ENCODE data around the gene UAP1L1. TPM values are rescaled to one million over a fixed set of nuclear protein-coding genes. Genes with fewer than 3 reads are reported as not detected.

The UAP1L1 gene
- total RNA-seq, 2 donors from 2014 or later, result 15.2 to 20.5 TPM

- DNase-seq (ENCODE audit: low spot score), result no peak
- intact Hi-C loops (cut with DNase I), result no loop called here
These were observed 5.6 kb downstream of the UAP1L1 start for GRCh38 chr9:137082925-137083290.

- peak; percentile 95 for DNase-seq (ENCODE audit: low spot score)
- intact Hi-C loops (cut with DNase I), result no loop called here
These were observed 6.2 kb downstream of the UAP1L1 start for GRCh38 chr9:137083394-137084004.

DNA sequence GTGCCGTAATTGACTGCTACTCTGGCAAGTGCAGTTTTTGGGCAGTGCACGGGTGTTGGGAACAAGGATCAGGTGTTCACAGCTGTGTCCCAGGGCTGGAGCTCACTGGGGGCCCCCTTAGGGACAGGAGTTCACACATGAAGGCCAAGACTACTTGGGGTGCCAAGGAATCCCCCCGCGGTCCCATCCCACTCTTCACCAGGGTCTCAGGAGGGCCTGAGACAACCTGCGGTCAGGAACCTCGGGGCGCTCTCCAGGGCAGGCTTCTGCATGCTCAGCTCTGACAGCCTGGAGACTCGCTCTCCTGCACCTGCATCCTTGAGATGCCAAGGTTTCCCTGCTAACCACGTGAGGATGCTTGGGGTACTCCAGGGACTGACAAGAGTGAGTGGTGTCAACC is 7.2 kb downstream of the UAP1L1 start:
- intact Hi-C loops (cut with DNase I), result no loop called here
- DNase-seq (ENCODE audit: low spot score), result no peak

GRCh38 chr9:137085920-137086530 is 8.7 kb downstream of the UAP1L1 start:
- intact Hi-C loops (cut with DNase I), result no loop called here
- DNase-seq (ENCODE audit: low spot score), result peak; percentile 91

DNA sequence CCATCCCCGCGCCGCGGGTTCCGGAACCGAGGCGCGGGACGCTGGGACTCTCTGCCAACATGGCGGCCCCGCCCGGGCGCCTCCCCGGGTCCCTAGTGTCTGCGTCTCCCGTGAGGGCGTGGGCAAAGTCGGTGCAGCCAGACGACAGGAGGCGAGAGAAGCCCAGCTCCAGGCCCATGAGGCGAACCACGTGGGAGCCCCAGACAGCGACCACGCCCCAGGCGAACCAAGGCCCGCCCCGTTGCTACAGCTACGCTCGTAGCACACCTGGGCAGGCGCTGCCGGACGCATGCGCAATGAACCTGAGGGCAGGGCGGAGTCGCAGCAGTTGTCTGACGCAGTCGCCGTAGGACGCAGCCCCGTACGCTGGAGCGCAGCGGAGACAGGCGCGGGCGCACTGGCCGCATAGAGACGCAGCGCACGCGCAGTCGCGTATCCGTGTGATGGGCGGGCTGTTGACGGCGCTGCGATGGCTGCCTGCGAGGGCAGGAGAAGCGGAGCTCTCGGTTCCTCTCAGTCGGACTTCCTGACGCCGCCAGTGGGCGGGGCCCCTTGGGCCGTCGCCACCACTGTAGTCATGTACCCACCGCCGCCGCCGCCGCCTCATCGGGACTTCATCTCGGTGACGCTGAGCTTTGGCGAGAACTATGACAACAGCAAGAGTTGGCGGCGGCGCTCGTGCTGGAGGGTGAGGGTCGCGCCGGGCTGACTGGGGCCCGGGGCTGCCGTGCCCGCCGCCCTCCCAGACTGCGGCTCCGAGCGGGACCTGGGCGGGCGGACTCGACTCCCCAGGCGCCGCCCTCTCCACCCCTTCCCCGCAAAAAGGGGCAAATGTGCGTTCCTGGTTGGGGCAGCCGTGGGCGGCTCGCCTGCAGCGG is 9.5 kb downstream of the UAP1L1 start, which contains the start of gene MAN1B1:
Gene MAN1B1, plus strand, starts transcription at position 455 of the 878 bp plus-strand sequence. Its CDS starts 15 bp downstream, at position 470.
- DNase-seq (ENCODE audit: low spot score), result peak; percentile 100
- intact Hi-C loops (cut with DNase I), result no loop called here

DNA sequence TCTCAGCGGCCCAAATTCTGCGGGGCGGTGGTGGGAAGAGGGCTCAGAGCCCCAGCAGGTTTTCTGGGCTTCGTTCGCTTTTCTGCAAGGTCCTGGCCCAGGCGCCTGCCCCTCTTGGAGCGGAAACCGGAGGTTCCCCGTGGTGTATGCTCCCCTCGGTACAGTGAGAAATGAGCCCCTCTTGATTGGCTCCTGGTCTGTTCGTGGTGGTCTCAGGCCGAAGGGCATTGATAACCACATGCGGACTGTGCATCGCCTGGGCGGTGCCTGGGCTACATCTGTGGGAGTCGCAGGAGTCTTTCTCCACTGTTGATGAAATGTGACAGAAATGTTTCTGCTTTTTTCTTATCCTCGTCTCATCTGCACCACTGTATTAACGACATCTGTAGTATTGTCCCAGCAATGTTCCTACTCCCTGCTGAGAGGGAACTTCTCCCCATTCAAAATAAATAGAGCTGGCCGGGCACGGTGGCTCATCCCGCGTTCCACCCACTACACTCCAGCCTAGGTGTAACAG is 10.2 kb downstream of the UAP1L1 start:
- no peak for DNase-seq (ENCODE audit: low spot score)
- intact Hi-C loops (cut with DNase I), result no loop called here

DNA sequence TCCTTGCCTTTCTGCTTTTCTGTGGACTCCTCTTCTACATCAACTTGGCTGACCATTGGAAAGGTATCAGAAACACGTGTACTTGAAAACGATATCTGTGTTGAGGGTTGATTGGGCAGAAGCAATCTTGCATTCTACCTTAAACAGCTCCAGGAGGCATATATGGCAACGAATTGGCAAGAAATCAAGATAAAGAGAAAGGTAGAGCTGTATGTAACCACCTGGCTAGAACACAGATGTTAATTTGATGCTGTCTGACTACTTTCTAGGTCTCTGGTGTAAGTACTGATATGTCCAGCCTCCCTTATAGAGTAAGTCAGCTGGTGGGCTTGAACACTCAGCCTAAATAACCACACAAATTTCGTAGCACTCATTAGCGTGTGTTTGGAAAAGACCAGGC is 10.8 kb downstream of the UAP1L1 start:
- no peak for DNase-seq (ENCODE audit: low spot score)
- intact Hi-C loops (cut with DNase I), result no loop called here

DNA sequence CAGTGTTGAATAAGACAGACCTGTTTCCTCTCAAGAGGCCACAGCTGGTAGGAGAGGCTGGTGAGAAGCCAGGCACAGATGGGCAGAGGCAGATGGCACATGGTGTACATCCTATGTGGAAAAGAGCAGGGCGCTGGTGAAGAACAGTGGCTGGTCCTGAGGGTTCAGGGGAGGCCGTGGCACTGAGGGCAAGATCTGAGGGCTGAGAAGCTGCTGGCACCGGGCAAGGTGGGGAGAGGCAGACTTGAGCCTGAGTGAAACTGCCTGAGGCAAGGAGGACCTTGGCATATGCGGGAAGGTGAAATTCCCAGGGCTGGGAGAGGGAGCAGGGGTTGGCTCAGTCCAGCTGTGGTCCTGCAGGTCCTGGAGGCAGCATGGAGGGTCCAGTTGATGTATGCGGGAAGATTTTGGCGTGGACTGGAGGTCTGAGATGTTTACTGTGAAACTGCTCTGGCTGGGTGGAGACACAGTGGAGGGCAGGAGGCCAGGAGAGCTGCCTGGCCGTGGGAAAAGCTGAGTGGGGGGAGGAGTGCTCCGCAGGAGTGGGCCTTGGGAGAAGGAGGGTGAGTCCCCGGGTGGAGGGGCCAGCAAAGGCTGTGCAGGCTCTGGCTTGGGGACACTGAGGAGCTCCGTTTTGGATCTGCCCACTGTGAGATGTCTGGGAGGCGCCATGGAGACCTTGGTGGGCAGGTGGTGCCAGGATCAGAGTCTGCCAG is 12.1 kb downstream of the UAP1L1 start:
- no peak for DNase-seq (ENCODE audit: low spot score)
- intact Hi-C loops (cut with DNase I), result no loop called here

GRCh38 chr9:137095664-137096517 is 18.6 kb downstream of the UAP1L1 start:
- intact Hi-C loops (cut with DNase I), result no loop called here
- DNase-seq (ENCODE audit: low spot score), result no peak

- no peak for DNase-seq (ENCODE audit: low spot score)
- intact Hi-C loops (cut with DNase I), result no loop called here
These were observed 19.6 kb downstream of the UAP1L1 start for GRCh38 chr9:137096785-137097546.

GRCh38 chr9:137097761-137098462 is 20.6 kb downstream of the UAP1L1 start:
- DNase-seq (ENCODE audit: low spot score), result no peak

GRCh38 chr9:137099231-137099630 is 21.9 kb downstream of the UAP1L1 start:
- intact Hi-C loops (cut with DNase I), result no loop called here
- no peak for DNase-seq (ENCODE audit: low spot score)

More at GRCh38 chr9:137097761-137098462, 20.6 kb downstream of the UAP1L1 start:
- intact Hi-C loops (cut with DNase I), result no loop called here

GRCh38 chr9:137103206-137103999 is 26.1 kb downstream of the UAP1L1 start:
- intact Hi-C loops (cut with DNase I), result no loop called here
- DNase-seq (ENCODE audit: low spot score), result no peak

DNA sequence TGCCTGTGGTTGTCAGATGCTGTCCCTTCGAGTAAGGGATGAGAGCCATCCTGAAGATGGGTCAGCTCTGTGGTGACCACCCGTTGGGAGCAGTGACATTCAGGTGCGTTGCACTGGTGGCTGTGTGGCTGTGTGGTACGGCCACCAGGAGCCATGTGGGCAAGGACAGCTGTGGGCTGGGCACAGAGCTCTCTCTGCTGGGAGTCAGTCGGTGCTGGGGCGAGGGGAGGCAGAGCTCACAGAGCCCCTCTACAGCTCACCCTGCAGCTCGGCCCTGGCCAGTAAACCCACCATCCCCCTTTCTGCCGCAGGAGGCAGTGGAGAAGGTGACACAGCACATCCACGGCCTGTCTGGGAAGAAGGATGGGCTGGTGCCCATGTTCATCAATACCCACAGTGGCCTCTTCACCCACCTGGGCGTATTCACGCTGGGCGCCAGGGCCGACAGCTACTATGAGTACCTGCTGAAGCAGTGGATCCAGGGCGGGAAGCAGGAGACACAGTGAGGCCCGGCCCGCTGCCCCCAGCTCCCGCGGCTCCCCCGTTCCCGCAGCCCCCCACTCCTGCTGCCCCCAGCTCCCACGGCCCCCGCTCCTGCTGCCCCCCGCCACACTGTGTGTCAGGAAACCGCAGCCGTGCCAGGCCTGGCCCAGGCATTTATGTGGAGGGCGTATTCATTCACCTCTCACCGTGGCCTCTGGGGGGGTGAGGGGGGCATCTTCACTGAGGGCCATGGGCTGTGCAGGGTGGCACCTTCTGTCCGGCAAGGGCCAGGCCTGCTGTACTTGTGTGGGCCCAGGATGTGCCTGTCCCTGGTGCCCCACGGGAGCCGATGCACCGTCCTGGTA is 28.7 kb downstream of the UAP1L1 start:
- intact Hi-C loops (cut with DNase I), result no loop called here
- no peak for DNase-seq (ENCODE audit: low spot score)

DNA sequence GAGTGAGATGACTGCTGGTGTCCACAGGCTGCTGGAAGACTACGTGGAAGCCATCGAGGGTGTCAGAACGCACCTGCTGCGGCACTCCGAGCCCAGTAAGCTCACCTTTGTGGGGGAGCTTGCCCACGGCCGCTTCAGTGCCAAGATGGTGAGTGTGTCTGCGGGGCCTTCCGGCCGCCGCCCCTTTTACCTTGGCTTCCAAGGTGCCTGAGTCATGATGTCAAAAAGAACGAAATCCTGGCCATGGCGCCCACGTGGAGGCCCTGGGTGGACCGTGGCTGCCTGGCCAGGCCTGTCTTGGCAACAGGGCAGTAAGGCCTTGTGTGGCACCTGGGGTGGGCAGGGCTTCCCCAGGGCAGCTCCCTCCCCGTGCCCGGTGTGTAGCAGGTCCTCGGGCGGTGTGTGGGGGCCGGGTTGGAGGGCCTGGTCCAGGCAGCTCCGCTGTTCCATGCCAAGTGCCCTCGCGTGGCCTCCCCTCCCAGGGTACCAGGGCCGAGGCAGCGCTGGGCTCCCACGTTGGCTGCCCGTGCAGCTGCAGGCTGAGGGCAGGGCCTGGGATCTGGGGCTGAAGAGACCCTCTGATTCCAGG is 29.4 kb downstream of the UAP1L1 start:
- peak; percentile 78 for DNase-seq (ENCODE audit: low spot score)
- intact Hi-C loops (cut with DNase I), result no loop called here
